Left ventricle myocardium inferior (tissue), 1 donor: ENCODE measurements around the gene DNAH3. TPM values are rescaled to one million over a fixed set of nuclear protein-coding genes. Genes with fewer than 3 reads are reported as not detected.
"Not testable (repeated sequence)": the region's sequence is repeated elsewhere in the genome, so short reads cannot be mapped to it uniquely, and the experiment has no call there.

Experiments used
- DNase-seq: peaks from one replicate; pipeline ENCODE4 v3.0.0-alpha.2; 2020
- H3K27ac ChIP-seq: fragments of 200-600 bp; replicated peaks from 2 replicates; pipeline ENCODE4 v1.8.0; 2021
- H3K27me3 ChIP-seq: fragments of 200-600 bp; 2 replicates; pipeline ENCODE4 v1.8.0; 2021; ENCODE audit warnings: low read depth
- H3K36me3 ChIP-seq: fragments of 200-600 bp; 2 replicates; pipeline ENCODE4 v1.8.0; 2021
- H3K4me1 ChIP-seq: fragments of 200-600 bp; 2 replicates; pipeline ENCODE4 v1.8.0; 2021
- H3K4me3 ChIP-seq: fragments of 200-600 bp; 2 replicates; pipeline ENCODE4 v1.8.0; 2021; ENCODE audit warnings: mild to moderate bottlenecking, moderate library complexity
- H3K9me3 ChIP-seq: fragments of 200-600 bp; replicated peaks from 2 replicates; pipeline ENCODE4 v1.8.0; 2021
- CTCF ChIP-seq: fragments of 200-600 bp; IDR thresholded peaks from 2 replicates; pipeline ENCODE4 v1.8.0; 2021; ENCODE audit warnings: antibody characterized with exemption, mild to moderate bottlenecking, borderline replicate concordance
- intact Hi-C: fragments of 100-400 bp; cut with micrococcal nuclease; formaldehyde crosslinking; loops from one replicate; pipeline ENCODE4 v1.11.0; 2022
- total RNA-seq: library from RNA; stranded (reverse); fragmentation: NEBNext Ultra II Directional; extraction: Animal tissue kit (Norgen Biotek cat#: 25700); gene quantifications from one replicate; pipeline ENCODE4 v1.2.1, GENCODE V29; 2021
- donor health status: DM: no; HTN: yes; CAD: no; lungs with severe emphysema.

Gene DNAH3
- total RNA-seq, 1 donor from 2014 or later, result 1.8 TPM

- H3K4me3 ChIP-seq, H3K36me3 ChIP-seq, H3K27me3 ChIP-seq, DNase-seq, H3K27ac ChIP-seq, intact Hi-C loops, H3K9me3 ChIP-seq: not testable (repeated sequence)
- peaks cover 16% of the 10 kb centered on the region for H3K4me1 ChIP-seq
Observed at GRCh38 chr16:21152160-21153030, 1.7 kb upstream of the DNAH3 start.

GRCh38 chr16:21145738-21146137 is 4.9 kb downstream of the DNAH3 start:
- intact Hi-C loops, result no loop called here
- no peak for TF ChIP-seq CTCF
- H3K27ac ChIP-seq, result no peak overlapping the region
- peaks cover 13% of the 10 kb centered on the region for H3K9me3 ChIP-seq
- H3K4me1 ChIP-seq, result peaks cover 7% of the 10 kb centered on the region
- H3K36me3 ChIP-seq, result no peaks in the 10 kb centered on the region
- no peak overlapping the region for H3K4me3 ChIP-seq
- DNase-seq, result no peak
- no peaks in the 10 kb centered on the region for H3K27me3 ChIP-seq

GRCh38 chr16:21134053-21134452 is 16.6 kb downstream of the DNAH3 start:
- H3K27ac ChIP-seq, result no peak overlapping the region
- H3K4me1 ChIP-seq, result no peaks in the 10 kb centered on the region
- H3K9me3 ChIP-seq, result no peaks in the 10 kb centered on the region
- no peaks in the 10 kb centered on the region for H3K36me3 ChIP-seq
- H3K27me3 ChIP-seq, result no peaks in the 10 kb centered on the region
- no peak for DNase-seq
- intact Hi-C loops, result no loop called here
- H3K4me3 ChIP-seq, result no peak overlapping the region
- TF ChIP-seq CTCF, result no peak

- H3K9me3 ChIP-seq, result no peaks in the 10 kb centered on the region
- no peaks in the 10 kb centered on the region for H3K36me3 ChIP-seq
- no peaks in the 10 kb centered on the region for H3K27me3 ChIP-seq
- H3K4me1 ChIP-seq, result no peaks in the 10 kb centered on the region
- no peak overlapping the region for H3K27ac ChIP-seq
- intact Hi-C loops, result no loop called here
- no peak overlapping the region for H3K4me3 ChIP-seq
- TF ChIP-seq CTCF, result no peak
- no peak for DNase-seq
Observed at GRCh38 chr16:21130811-21131210, 19.8 kb downstream of the DNAH3 start.

GRCh38 chr16:21128991-21129390 is 21.7 kb downstream of the DNAH3 start:
- intact Hi-C loops, result no loop called here
- TF ChIP-seq CTCF, result no peak
- H3K4me1 ChIP-seq, result no peaks in the 10 kb centered on the region
- H3K27ac ChIP-seq, result no peak overlapping the region
- no peak overlapping the region for H3K4me3 ChIP-seq
- no peaks in the 10 kb centered on the region for H3K27me3 ChIP-seq
- DNase-seq, result no peak
- no peaks in the 10 kb centered on the region for H3K36me3 ChIP-seq
- H3K9me3 ChIP-seq, result no peaks in the 10 kb centered on the region

- Histone ChIP-seq H3K36me3 (no peaks in the 10 kb centered on the region), H3K4me1 (no peaks in the 10 kb centered on the region), H3K9me3 (no peaks in the 10 kb centered on the region), H3K27me3 (no peaks in the 10 kb centered on the region), H3K27ac (no peak overlapping the region), H3K4me3 (no peak overlapping the region)
- intact Hi-C loops, result no loop called here
- no peak for TF ChIP-seq CTCF
- DNase-seq, result no peak
Observed at GRCh38 chr16:21126518-21126917, 24.1 kb downstream of the DNAH3 start.
